K562 (cell line): ENCODE measurements around the gene TMEM164. TPM values are rescaled to one million over a fixed set of nuclear protein-coding genes. Genes with fewer than 3 reads are reported as not detected.

Experiments
- BCLAF1 ChIP-seq, 2 experiments: fragments of 450-650 bp in 1 of 2; IDR thresholded peaks; 2 replicates each; pipeline ENCODE4 v1.6.1; 2011 to 2017; ENCODE audit warnings: low read depth in 2 of 2, antibody characterized with exemption in 1 of 2, borderline replicate concordance in 1 of 2, low read length in 1 of 2, mild to moderate bottlenecking in 1 of 2, mixed read lengths in 1 of 2; ENCODE audit not compliant: control insufficient read depth in 1 of 2
- FOXA3 ChIP-seq, 2 experiments: fragments of 450-650 bp in 1 of 2; sonication (generic) in 1 of 2; formaldehyde crosslinking; IDR thresholded peaks in 1 of 2; conservative IDR thresholded peaks in 1 of 2; 2 replicates each; pipeline versions ENCODE4 v1.4.0 to v1.8.0; 2020 to 2022; ENCODE audit warnings: mild to moderate bottlenecking in 2 of 2, missing genetic modification reagents in 1 of 2
- KDM2B ChIP-seq: fragments of 250-450 bp; sonication (Bioruptor Pico); IDR thresholded peaks from 2 replicates; pipeline ENCODE4 v1.8.0; 2021; ENCODE audit warnings: mild to moderate bottlenecking, moderate library complexity
- MGA ChIP-seq: fragments of 450-650 bp; IDR thresholded peaks from 2 replicates; pipeline ENCODE4 v1.6.1; 2016; ENCODE audit warnings: mild to moderate bottlenecking, moderate library complexity
- TCF3 ChIP-seq: sonication (generic); formaldehyde crosslinking; IDR thresholded peaks from 2 replicates; pipeline ENCODE4 v1.4.0; 2020; ENCODE audit warnings: mild to moderate bottlenecking, missing genetic modification reagents
- TRIM28 ChIP-seq: fragments of 450-650 bp; IDR thresholded peaks from 2 replicates; pipeline ENCODE4 v1.6.1; 2017
- ZBTB9 ChIP-seq: fragments of 450-650 bp; formaldehyde crosslinking; IDR thresholded peaks from 2 replicates; pipeline ENCODE4 v1.4.0; 2020; ENCODE audit warnings: mild to moderate bottlenecking, moderate library complexity
- ZNF655 ChIP-seq: fragments of 250-450 bp; sonication (Bioruptor Pico); IDR thresholded peaks from 2 replicates; pipeline ENCODE4 v1.5.0; 2021
- polyA plus RNA-seq, 8 experiments: library from polyadenylated mRNA; depleted of rRNA in 4 of 8; stranded (reverse) in 5 of 8; unstranded in 3 of 8; fragments of >200 nt; fragmentation: Nextera tagmentation in 2 of 8; fragmentation: Illumina TruSeq in 1 of 8; extraction: Ambion mirVana in 2 of 8; extraction: Trizol in 1 of 8; gene quantifications; 2 replicates each; pipeline versions ENCODE4 v1.2.1 to v1.2.3, GENCODE V29; 2011 to 2014; ENCODE audit warnings: inconsistent platforms in 1 of 8, missing spikeins in 1 of 8
- total RNA-seq, 7 experiments: library from RNA; depleted of rRNA in 6 of 7; stranded (reverse); fragments of >200 nt in 6 of 7; fragmentation: Illumina TruSeq in 2 of 7; extraction: Trizol in 2 of 7; gene quantifications; 2 replicates each; pipeline versions ENCODE4 v1.2.1 to v1.2.3, GENCODE V29; 2011 to 2021; ENCODE audit warnings: low replicate concordance in 1 of 7

The TMEM164 gene
- total and polyA plus RNA-seq, 9 of the 15 experiments (the other 6 are each of a cell fraction or from before 2014, with no cell fraction given): 2.4 to 57.3 (median 23.1) TPM

GRCh38 chrX:110036162-110037033, 33.5 kb downstream of the TMEM164 start (continued):
- no peak for TF ChIP-seq MGA
- no peak for TF ChIP-seq TRIM28
- no peak for TF ChIP-seq ZBTB9 (CRISPR knock-in tag)
- TF ChIP-seq ZNF655: no peak
- TF ChIP-seq TCF3 (CRISPR knock-in tag): no peak
- TF ChIP-seq BCLAF1 (IDR thresholded peaks at IDR 0.05; ENCODE audit: borderline replicate concordance in 1 of 2, control insufficient read depth in 1 of 2, low read depth in 2 of 2, low read length in 1 of 2): no peak
- TF ChIP-seq KDM2B (CRISPR knock-in tag): no peak
- peak in 1 of 2 experiments; percentile 62; a peak in 2 of 4 replicates for TF ChIP-seq FOXA3 (CRISPR knock-in tag; conservative IDR thresholded peaks at IDR 0.05 in 1 of 2, IDR thresholded peaks at IDR 0.05 in 1 of 2)
